Left ventricle myocardium inferior (tissue), 1 donor: ENCODE results near the gene DLG2. TPM values are rescaled to one million over a fixed set of nuclear protein-coding genes. Genes with fewer than 3 reads are reported as not detected.
"Not testable (repeated sequence)": the region's sequence is repeated elsewhere in the genome, so short reads cannot be mapped to it uniquely, and the experiment has no call there.

Source experiments
- DNase-seq: peaks from one replicate; pipeline ENCODE4 v3.0.0-alpha.2; 2020
- H3K27ac ChIP-seq: fragments of 200-600 bp; replicated peaks from 2 replicates; pipeline ENCODE4 v1.8.0; 2021
- H3K27me3 ChIP-seq: fragments of 200-600 bp; 2 replicates; pipeline ENCODE4 v1.8.0; 2021; ENCODE audit warnings: low read depth
- H3K36me3 ChIP-seq: fragments of 200-600 bp; 2 replicates; pipeline ENCODE4 v1.8.0; 2021
- H3K4me1 ChIP-seq: fragments of 200-600 bp; 2 replicates; pipeline ENCODE4 v1.8.0; 2021
- H3K4me3 ChIP-seq: fragments of 200-600 bp; 2 replicates; pipeline ENCODE4 v1.8.0; 2021; ENCODE audit warnings: mild to moderate bottlenecking, moderate library complexity
- H3K9me3 ChIP-seq: fragments of 200-600 bp; replicated peaks from 2 replicates; pipeline ENCODE4 v1.8.0; 2021
- intact Hi-C: fragments of 100-400 bp; cut with micrococcal nuclease; formaldehyde crosslinking; loops from one replicate; pipeline ENCODE4 v1.11.0; 2022
- total RNA-seq: library from RNA; stranded (reverse); fragmentation: NEBNext Ultra II Directional; extraction: Animal tissue kit (Norgen Biotek cat#: 25700); gene quantifications from one replicate; pipeline ENCODE4 v1.2.1, GENCODE V29; 2021
- TF ChIP-seq, protein P1 (sequence below): fragments of 200-600 bp; IDR thresholded peaks from 2 replicates; pipeline ENCODE4 v1.8.0; 2021; ENCODE audit warnings: antibody characterized with exemption, mild to moderate bottlenecking, borderline replicate concordance
- donor health status: DM: no; HTN: yes; CAD: no; lungs with severe emphysema.

The DLG2 gene
- total RNA-seq, 1 donor from 2014 or later, result 6.5 TPM

DNA sequence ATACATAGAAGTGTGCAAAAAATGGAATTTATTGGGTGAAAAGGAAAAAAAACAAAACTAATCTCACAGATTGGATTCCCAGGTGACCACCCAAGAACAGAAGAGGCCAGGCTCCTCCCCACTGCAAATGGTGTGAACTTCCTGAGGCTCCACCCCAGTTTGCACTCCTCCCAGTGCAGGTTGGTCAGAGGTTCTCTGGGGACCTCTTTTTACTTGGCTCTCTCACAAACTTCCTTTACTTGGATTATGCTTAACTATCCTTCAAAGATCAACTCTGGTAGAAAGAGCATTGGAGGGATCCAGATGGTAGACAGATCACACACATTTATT is 2202.0 kb downstream of the DLG2 start:
- Histone ChIP-seq H3K36me3 (no peaks in the 10 kb centered on the region), H3K4me3 (no peak overlapping the region), H3K27me3 (no peaks in the 10 kb centered on the region), H3K9me3 (peaks cover 9% of the 10 kb centered on the region), H3K27ac (no peak overlapping the region), H3K4me1 (no peaks in the 10 kb centered on the region)
- intact Hi-C loops, result no loop called here
- TF ChIP-seq, protein P1, sequence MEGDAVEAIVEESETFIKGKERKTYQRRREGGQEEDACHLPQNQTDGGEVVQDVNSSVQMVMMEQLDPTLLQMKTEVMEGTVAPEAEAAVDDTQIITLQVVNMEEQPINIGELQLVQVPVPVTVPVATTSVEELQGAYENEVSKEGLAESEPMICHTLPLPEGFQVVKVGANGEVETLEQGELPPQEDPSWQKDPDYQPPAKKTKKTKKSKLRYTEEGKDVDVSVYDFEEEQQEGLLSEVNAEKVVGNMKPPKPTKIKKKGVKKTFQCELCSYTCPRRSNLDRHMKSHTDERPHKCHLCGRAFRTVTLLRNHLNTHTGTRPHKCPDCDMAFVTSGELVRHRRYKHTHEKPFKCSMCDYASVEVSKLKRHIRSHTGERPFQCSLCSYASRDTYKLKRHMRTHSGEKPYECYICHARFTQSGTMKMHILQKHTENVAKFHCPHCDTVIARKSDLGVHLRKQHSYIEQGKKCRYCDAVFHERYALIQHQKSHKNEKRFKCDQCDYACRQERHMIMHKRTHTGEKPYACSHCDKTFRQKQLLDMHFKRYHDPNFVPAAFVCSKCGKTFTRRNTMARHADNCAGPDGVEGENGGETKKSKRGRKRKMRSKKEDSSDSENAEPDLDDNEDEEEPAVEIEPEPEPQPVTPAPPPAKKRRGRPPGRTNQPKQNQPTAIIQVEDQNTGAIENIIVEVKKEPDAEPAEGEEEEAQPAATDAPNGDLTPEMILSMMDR, result no peak
- no peak for DNase-seq

DNA sequence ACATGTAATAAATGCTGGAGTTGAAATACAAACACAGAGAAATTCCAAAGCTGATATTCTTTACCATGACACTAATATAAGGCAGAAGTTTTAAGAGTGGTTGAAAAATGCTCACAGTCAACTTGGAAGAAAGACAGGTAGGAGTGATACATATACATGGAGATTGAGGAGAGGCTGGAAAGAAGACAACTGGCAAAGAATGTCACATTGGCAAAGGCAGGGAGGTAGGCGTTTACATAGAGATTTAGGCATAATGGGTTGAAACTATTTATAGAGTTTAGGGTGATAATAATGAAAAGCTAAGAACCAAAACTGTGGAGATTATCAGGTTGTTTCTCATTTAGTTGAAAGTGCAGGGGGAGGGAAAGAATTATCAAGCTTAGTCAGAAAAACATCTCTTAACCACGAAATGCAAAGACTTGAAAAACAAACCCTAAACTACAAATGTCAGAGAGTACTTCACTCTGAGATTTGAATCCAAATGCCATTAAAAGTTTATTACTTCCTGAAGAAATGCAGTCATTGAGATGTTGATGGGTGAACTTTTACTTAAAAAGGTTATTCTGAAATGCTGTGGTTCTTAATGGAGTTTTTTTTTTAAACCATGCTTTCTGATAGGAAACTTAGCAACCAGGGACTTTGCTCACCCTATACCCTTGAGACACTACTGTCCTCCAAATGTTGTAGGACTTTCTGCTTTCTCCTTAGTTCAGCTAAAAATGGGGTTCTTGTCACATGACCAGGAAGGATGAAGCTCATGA is 2202.6 kb downstream of the DLG2 start:
- no peaks in the 10 kb centered on the region for H3K36me3 ChIP-seq
- TF ChIP-seq, protein P1, result no peak
- intact Hi-C loops, result no loop called here
- H3K9me3 ChIP-seq, result peaks cover 9% of the 10 kb centered on the region
- no peak overlapping the region for H3K27ac ChIP-seq
- no peaks in the 10 kb centered on the region for H3K27me3 ChIP-seq
- no peaks in the 10 kb centered on the region for H3K4me1 ChIP-seq
- no peak for DNase-seq
- H3K4me3 ChIP-seq, result no peak overlapping the region

DNA sequence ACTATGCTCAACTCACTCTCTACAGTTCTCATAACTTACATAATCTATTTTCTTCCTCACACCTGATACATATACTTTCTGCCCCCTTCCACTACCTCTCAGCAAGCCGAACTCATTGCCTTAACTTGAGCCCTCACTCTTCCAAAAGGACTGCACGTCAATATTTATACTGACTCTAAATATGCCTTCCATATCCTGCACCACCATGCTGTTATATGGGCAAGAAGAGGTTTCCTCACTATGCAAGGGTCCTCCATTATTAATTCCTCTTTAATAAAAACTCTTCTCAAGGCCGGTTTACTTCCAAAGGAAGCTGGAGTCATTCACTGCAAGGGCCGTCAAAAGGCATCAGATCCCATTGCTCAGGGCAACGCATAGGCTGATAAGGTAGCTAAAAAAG is 2204.5 kb downstream of the DLG2 start:
- H3K27me3 ChIP-seq, H3K4me3 ChIP-seq, intact Hi-C loops, DNase-seq, H3K9me3 ChIP-seq, H3K27ac ChIP-seq, H3K4me1 ChIP-seq, H3K36me3 ChIP-seq: not testable (repeated sequence)

DNA sequence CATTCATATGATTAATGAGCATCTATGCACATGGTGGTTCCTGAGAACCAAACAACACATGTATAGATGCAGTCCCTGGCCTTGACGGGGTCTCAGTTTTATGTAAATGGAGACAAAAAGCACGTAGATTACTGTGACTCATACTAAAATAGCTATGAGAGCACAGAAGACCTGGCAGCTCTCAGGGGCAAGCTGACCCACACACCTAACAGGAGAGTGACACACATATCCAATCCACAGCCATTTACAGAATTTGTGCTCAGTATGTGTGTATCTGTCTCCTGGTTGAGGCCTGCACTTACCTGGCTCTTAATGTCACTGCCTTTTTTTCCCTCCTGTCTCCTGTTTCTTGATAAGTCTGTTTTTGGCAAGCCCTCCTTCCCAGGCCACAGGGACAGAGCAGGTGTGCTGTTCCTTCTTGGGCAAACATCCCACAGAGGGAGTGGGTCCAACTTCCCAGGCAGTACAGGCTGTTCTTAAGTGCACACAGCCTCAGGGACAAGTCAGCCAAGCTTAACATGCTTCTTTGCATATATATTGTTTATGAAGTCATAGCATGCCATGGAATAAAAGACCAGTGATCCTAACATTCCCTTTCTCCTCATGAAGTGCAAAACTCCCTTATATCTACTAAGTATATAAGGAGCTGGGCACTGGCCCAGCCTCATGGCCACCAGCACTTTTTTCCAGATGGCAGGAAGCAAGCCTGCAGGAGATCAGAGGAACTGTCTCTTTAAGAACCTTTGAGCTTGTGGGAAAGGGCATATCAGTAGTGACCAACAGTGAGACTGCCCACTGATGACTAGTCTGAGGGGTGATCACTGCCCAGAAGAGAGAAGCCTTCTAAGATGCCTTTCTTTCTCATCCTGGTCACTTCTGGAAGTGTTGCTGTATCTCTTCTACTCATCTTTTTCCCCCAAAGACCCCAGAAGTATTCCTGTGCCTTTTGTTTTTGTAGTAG is 2216.3 kb downstream of the DLG2 start:
- Histone ChIP-seq H3K4me3 (no peak overlapping the region), H3K27ac (peak overlapping the region; percentile 51), H3K4me1 (peaks cover 24% of the 10 kb centered on the region), H3K27me3 (no peaks in the 10 kb centered on the region), H3K36me3 (no peaks in the 10 kb centered on the region), H3K9me3 (no peaks in the 10 kb centered on the region)
- no peak for DNase-seq
- TF ChIP-seq, protein P1, result peak; percentile 12
- intact Hi-C loops, result no loop called here

DNA sequence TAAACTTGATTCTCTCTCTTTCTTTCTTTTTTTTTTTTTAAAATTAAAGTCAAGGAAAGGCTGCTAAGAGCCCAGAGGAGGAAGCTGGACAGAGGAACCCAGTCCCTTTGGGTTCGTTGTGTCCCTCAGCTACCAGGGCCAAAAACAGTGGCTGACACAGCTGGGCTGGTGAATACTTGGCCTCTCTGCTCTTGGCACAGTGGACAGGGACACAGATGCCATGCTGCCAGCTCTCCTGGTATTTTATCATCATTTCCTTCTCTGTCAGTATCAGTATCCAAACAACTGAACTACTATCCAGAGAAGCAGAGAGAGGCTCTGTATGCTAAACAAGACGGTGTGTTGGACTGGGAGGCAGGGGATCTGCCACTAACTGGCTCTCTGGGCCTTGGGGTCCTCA is 2217.3 kb downstream of the DLG2 start:
- Histone ChIP-seq H3K4me3 (no peak overlapping the region), H3K27me3 (no peaks in the 10 kb centered on the region), H3K4me1 (peaks cover 24% of the 10 kb centered on the region), H3K36me3 (no peaks in the 10 kb centered on the region), H3K27ac (peak overlapping the region; percentile 51), H3K9me3 (no peaks in the 10 kb centered on the region)
- DNase-seq, result no peak
- TF ChIP-seq, protein P1, result no peak
- intact Hi-C loops, result no loop called here

DNA sequence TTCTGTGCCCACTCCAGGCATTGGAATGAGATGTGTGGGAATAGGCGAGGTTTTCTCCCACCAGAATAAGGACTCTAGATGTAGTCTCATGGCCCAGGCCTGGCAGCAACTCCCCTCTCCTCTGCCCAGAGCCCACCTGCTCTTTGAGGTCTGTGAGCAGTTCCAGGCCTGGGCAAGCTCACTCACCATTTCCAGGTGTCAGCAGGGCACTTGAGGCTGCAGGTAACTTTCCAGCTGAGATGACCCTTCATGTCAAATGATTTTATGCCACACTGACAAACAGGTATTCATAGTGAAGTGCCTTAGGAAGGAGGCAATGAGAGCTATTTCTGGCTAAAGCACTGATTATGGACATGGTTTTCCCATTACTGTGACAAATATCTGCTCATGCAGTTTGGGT is 2217.7 kb downstream of the DLG2 start:
- no peaks in the 10 kb centered on the region for H3K36me3 ChIP-seq
- no peaks in the 10 kb centered on the region for H3K27me3 ChIP-seq
- DNase-seq, result no peak
- peak overlapping the region; percentile 51 for H3K27ac ChIP-seq
- H3K4me3 ChIP-seq, result no peak overlapping the region
- H3K9me3 ChIP-seq, result no peaks in the 10 kb centered on the region
- peaks cover 24% of the 10 kb centered on the region for H3K4me1 ChIP-seq
- TF ChIP-seq, protein P1, result no peak
- intact Hi-C loops, result no loop called here
